ENCODE data around the gene GNAQ.
"Not testable (repeated sequence)": the region's sequence is repeated elsewhere in the genome, so short reads cannot be mapped to it uniquely, and the experiment has no call there.

The GNAQ gene

DNA sequence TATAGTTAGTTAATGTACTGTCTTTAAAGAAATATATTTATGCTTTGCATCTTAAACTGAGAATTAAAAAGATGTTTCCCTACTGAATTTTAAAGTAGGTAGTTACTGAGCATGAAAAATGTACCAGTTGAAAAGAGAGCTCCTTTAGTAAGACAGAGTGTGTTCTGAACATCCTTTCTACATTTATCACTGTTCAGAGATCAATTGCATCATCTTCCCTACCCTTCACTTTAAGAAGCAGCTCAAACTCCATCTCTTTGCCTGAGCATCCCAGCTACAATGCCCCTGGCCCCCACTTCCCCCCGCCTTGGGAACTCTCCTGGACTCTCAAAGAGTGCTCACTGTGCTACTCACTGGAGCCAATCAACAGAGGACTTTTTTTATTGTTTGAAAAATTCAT, 164.7 kb downstream of the GNAQ start:
- no peak for DNase-seq

DNA sequence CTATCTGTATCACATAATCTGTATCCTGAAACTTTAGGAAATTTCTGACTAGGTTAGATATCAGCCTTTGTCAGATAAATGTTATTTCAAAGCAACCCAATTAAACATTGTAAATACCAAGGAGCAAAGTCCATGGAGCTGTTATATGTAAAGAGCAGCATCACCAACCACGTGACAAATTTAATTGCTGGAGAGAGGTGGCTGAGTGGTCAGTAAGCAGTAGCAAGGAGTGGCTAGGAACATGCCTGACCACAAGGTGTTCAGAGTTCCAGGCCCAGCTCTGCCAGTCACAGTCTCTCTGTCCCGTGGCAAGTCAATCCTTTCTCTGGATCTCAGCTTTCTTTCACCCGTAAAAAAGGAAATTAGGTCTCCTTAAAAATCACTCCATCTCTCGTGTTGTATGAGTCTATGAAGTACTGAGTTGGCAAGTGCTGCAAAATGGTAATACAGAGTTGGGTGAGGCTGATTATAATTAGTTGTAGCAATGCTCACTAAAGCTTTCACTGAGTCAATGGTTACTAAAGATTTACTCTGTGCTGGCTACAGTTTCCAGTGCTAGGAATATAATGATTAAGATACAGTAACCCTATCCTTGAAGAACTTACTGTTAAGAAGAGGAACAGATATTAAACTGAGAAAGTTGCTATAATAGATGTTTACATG, 166.1 kb downstream of the GNAQ start:
- DNase-seq: no peak

DNA sequence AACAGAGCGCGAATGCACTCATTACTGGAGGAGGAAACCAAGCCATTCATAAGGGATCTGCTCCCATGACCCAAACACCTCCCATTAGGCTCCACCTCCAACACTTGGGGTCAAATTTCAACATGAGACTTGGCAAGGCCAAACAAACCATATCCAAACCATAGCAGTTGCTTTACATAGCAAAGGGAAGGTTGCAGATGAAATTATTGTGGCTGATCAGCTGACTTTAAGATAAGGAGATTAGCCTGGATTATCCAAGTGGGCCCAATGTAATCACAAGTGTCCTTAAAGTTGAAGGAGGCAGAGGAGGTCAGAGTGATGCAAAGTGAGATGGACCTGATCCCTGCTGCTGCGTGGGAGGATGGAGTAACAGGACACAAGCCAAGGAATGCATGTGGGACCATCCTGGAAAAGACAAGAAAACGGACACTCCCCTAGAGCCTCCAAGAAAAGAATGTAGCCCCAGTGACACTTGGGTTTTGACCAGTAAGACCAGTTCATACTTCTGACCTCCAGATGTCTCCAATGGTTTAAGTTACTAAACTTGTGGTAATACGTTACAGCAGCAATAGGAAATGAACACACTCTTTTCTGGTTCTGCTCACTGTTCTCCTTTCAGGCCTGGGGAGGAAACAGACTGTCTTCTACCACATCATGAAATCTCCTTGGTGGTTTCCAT, 167.3 kb downstream of the GNAQ start:
- DNase-seq: no peak

DNA sequence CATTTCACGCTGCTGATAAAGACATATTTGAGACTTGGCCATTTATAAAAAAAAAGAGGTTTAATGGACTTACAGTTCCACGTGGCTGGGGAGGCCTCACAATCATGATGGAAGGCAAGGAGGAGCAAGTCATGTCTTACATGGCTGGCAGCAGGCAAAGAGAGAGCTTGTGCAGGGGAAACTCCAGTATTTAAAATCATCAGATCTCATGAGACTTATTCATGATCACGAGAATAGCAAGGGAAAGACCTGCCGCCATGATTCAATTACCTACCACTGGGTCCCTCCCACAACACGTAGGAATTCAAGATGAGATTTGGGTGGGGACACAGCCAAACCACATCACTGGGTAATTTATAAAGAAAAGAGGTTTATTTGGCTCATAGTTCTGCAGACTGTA, 168.0 kb downstream of the GNAQ start:
- not testable (repeated sequence) for DNase-seq

DNA sequence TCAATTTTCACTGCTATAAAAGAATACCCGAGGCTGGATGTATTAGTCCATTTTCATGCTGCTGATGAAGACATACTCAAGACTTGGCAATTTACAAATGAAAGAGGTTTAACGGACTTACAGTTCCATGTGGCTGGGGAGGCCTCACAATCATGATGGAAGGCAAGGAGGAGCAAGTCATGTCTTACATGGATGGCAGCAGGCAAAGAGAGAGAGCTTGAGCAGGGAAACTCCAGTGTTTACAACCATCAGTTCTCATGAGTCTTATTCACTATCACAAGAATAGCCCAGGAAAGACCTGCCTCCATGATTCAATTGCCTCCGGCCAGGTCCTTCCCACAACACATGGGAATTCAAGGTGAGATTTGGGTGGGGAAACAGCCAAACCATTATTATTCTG, 170.7 kb downstream of the GNAQ start:
- DNase-seq: not testable (repeated sequence)

DNA sequence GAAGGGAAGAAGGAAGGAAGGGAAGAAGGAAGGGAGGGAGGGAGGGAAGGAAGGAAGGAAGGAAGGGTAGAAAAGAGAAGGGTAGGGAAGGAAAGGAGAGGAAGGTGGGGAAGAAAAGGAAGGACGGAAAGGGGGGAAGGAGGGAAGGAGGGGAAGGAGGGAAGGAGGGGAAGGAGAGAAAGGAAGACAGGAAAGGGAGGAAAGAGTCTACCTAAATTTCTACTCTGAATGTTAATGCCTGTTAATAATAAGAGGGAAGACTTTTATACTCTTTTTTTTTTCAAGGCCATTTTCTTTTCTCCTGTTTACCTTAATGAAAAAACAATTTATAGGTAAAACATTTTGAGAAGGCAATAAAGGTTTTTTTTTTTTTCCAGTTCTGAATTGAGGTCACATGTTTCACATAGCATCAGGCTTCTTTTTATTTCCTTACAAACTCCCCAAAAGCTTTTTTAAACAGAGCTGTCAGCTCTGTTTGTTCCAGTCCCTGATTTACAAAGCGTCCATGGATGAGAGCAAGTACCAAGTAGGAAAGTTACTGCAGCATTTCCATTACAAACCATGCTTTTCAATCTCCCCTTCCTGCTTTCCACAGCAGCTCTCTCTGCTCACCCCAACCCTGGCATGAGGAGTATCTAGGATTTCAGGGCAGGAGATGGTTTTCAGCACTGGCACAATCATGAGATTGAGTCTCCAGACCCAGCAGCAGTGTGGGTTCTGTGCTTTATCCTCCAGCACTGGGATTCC, 173.9 kb downstream of the GNAQ start:
- no peak for DNase-seq

DNA sequence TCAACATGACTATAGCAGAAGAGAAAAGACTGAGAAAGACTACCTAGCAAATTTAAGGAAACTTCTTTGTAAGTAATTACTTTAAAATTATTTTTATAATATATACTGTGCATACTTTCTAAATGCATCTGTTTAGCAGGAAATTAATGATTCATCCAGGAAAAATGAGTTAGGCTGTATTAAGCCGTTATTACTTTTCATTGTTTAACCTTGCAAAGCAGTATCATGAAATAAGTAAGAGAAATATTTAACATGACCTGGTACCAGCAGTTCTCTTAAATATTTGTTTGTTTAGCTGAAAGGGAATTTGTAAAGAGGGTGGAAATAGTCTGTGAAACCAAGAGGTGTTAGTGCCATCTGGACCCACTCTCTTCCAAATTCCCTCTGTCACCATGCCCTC, 175.0 kb downstream of the GNAQ start:
- no peak for DNase-seq

DNA sequence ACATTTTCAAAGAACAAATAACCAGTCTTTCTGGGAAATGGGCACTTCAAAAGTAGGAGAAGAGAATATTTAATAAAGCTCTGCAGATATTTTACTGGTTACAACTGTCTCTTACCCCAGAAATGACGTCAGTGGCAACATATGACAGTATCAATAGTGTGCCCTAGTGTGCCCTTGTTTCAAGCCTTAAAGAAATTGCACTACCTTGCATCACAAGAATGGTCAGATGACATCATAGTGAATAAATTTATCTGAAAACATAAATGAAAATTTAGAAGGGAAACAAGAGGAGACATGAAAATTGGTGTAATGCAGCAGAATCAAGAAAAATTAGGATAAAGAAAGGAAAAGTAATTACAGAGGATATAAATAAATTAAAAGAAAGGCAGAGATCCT, 176.7 kb downstream of the GNAQ start:
- no peak for DNase-seq

DNA sequence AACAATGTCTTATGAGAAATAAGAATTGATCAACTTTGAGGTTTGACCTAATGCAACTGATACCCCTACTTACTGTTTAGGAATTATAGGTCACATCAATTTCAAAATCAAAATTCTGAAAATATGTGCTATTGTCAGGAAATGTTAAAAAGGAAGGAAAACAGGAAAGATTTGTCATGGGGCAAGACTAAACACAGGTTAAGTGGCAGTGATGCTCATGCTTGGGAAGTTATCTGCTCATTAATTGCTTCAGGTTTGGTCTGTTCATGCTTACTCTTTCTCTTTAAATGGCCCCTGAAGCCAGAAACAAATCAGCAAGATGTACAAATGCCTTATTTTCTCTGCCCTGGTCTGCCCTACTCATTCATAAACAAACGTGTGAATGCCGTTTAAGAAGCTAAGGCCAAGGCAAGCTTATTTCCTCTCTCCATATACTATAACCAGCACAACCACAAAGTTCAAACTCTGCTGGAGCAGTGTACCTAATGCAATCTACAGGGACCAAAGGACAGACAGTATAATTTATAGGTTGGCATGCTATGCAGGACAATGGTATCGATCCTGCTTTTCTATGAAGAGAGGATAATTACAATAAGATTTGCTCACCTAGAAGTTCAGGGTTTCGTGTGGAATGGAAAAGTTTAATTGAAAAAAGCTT, 177.2 kb downstream of the GNAQ start:
- no peak for DNase-seq

DNA sequence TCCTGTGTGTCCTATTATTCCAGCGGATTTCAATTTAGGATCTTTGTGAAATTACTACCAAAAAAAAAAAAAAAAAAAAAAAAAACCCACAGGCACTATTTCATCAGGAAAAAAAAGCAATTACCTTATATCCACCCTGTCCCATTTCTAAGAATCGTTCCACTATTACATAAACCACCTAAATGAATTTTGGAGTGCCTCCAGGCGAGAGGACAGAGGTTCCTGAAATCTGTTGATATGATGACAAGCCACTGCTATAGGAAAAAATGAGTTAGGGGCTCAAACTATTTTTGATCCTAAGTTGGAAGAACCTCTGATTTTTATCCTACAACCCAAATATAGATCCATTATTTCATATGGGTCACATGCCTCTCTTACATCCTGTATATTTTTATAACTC, 177.9 kb downstream of the GNAQ start:
- DNase-seq: no peak

DNA sequence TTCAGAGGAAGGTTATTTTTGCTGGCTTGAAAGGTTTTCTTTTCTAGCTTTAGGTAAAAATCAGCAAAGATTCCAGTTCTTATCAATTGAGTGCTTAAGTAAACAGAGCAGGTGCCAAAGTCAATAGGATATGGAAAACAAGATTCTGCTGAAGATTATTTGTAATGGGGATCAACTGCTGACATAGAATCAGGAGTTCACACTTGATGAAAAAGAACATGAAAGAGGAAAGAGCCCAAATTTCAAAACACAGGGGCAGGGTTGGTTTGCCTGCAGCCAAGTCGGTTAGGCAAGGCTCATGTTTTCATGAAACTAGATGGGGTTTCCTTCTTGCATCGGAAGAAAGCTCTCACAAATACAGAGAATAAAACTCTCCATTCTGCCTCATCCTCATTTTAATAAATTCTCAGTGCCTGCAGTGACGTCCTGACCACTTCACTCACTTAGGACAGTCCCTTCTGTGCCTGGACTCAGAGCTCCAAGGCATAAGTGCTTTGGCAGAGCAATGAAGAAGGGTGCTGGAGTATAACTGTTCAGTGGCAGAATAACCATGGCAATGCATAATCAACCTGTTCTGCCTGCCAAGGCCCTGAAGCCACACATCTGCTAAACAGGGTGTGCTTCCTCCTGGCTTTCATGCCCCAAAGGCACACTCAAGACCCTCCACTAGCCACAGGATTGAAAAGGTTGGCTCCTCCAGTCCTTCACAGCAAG, 179.6 kb downstream of the GNAQ start:
- no peak for DNase-seq

DNA sequence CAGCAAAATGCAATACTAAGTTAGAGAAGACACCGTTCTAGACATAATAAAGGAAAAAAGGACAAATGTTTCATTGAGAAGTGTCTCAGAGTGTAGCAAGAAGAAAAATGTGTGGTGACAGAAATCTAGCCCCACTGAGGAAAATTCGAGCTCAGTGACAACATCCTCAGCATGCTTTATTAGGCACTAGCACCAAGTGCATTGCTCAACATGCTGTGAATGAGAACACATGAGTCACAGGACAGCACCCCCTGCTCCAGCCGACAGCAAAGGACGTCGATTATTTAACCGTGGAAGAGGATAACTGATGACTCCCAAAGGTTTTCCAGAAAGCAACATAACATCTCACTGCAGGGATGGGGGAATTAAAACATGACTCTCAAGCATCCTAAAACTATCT, 182.7 kb downstream of the GNAQ start:
- no peak for DNase-seq

DNA sequence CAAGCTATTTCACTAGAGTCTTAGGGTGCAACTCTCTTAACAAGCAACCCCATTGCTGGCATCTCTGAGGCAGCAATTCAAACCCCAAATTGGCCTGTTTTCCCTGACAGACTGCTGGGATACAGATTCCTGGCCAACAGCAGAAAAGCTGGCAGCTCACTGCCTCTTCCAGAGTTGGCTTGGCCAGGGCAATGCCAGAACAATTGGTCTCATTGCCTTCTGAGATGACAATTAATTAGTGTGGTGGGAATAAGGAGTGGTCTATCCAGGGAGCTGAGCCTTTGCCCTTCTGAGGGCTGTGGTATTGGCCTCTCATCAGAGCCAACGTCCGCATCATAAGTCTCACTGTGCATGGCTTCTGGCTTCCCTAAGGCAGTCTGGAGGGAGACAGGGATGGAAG, 183.2 kb downstream of the GNAQ start:
- no peak for DNase-seq

DNA sequence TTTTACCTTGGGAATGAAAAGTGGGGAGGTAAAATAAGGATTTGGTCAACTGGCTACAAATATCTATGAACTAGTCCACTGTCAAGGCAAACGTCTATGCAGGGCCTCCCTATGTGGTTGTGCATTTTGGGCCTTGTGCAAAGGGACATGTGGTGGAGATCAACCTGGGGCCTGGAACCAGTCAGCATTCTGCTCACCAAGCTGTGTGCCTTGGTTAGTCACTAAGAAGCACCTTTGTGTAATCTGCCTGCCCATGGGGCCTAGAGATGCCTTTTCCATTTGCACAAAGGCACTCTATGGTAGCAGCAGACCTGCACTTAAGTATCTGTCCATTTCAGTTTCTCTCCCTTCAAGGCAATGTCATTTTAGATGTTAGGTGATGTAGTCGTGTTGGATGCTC, 184.0 kb downstream of the GNAQ start:
- DNase-seq: no peak

DNA sequence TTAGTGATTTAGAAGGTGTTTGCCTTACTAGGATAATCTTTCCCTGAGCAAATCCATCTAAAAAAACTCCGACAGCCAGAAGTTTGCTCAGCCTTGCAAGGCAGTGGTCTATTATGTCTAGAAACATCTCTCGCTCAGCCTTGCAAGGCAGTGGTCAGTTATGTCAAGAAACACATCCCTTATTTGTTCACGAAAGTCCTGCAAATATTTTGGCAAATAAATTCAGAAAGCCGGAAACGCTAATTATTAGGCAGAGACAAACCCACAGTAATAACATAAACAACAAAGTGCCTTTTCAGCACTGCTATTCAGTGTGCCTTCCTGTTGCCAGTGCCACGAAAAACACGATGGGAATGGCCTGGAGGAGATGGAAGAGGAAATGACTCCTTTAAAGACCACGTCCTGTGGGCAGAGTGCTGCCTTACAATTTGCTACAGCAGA, 184.5 kb downstream of the GNAQ start:
- DNase-seq: no peak

DNA sequence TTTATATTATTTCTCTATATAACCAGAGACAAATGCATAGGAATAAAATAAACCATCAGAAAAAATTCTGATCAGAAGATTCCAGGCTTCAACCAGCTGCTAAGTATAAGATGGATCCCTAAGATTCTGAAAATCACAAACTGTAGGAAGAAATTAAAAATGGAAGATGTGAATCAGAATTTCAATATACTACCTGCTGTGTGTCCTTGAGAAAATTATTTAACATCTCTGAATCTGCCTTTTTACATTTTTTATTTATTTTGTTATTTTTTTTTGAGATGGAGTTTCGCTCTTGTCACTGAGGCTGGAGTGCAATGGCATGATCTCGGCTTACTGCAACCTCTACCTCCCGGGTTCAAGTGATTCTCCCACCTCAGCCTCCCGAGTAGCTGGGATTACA, 187.2 kb downstream of the GNAQ start:
- DNase-seq: no peak

DNA sequence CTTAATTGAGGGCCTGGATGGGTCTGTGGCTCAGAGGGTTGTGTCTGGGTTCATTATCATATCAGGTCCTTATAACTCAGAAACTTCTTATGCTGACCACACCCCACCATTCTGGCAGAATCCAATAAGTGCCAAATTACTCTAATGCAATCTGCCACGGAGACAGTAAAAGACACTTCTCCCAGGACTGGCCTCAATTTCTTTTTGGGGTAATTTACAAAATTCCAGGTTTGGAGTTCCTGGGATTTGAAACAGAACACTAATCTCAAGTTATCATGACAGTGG, 187.8 kb downstream of the GNAQ start:
- DNase-seq: no peak

DNA sequence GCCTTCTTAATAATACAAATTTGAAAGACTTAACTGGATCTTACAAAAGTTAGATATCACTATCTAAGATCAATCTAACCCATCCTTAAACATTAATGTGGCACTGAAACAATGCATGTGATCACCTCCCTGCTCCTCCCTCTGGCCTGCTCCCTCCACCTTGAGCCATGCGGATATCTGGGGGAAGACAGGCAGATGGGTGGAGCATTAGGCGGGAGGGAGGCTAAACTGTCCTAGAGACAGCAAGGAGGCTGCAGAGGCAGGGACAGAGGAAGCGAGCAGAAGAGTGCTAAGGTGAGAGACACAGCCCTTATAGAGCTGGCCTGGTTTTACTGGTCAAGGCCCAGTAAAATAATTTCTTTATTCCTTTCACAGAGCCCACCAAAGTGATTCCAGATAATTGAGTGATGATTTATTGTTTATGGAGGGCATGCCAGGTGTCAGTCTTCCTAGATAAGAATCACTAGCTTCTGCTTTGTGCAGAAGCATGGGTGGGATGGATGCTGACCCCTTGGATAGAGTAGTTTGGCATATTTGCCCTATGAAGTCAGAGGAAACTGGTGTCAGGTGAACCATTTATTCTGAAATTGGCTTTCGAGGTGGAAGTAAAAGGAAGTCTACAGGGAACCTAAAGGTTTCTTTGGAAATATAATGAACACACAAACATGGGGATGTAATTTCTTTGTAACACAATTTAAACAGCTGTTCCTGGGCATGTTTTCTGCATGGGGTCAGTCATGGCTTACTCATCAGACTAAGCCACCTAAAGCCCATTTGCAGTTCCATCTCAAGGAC, 188.3 kb downstream of the GNAQ start:
- DNase-seq: no peak

DNA sequence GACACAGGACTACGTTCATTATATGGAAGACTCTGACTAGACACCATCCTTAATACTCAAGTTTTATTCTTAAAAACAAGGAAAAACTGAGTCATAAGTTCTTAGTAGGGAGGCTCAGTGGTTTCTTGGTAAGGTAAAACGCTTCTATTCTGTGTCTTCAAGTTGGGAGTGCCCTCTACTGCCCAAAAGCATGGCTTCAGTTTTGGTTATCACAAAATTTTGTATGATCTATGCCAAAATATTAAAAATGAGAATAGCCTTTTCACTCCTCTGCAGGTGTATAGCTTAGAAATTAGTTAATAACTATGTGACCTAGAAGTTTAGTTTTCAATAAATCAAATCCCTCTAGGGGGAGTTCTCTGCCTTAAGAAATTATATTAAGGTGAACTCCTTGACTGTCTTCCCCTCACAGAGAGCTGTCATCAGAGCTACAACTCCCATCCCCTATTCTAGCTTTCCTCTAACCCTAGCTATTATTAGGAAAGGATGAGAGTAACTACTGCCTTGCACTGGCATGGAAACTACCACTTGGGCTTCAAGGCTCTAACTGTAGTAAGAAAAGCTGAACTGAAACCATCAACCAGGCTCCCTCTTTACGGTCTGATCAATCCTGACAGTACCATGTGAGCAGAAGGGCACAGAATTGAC, 189.7 kb downstream of the GNAQ start:
- DNase-seq: no peak

DNA sequence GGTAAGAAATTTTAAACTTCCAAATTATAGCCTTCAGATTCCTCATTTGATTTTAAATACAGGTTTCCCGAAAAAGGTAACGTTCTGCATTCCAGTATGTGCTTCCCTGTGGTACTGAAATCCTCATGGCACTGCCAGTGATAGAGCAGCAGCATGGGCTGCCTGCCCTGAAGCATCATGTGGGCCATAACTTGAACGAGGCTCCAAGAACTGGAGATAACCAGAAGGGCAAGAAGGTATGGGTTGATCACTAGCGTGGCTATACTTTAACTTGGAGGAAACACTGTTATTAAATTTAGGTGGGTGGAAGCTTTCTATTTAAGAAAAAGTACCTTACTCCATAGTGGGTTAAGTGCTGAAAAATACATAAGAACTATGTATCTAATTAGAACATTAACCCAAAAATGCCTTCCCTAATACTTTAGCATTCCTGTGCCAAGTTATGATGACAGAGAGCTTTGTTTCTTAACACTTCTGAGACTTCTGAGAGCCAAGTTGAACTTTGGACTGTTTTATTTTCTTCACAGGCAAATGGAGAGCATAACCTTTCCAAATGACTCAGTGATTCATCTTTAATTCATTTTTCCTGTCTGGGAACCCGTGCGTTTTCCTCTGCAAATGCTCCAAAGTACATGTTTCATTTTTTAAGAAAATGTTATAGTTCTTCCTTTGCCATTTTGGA, 192.0 kb downstream of the GNAQ start:
- DNase-seq: no peak

DNA sequence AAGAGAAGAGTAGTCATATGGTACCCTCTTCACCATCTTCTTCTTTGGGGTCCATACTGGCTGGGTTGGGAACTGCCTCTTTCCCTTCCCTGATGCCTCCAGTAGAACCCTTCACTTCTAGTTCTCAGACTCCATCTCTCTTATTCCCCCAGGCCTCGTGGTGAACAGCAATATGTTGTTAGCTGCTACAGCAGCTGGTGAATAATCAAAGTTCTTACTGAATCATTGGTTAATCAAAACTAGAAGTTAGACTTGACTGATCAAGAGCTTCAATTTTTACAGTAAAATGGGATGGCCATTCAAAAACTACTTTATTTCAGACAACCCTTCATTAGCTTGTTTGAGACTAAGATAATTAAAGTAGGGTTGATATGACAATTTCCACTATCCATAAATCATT, 192.6 kb downstream of the GNAQ start:
- no peak for DNase-seq
